ENCODE results near the gene FAM13A. TPM values are rescaled to one million over a fixed set of nuclear protein-coding genes. Genes with fewer than 3 reads are reported as not detected.

FAM13A gene
- total and polyA plus RNA-seq, 9 of the 15 experiments (the other 6 are each of a cell fraction or from before 2014, with no cell fraction given) = 11.3 to 23.3 (median 14.7) TPM

GRCh38 chr4:88960576-88960975 is 96.4 kb downstream of the FAM13A start:
- intact Hi-C loops (cut with micrococcal nuclease) = no loop called here
- H3K9me3 ChIP-seq (replicated peaks; ENCODE audit: control insufficient read depth, insufficient read depth, low read depth, low read length) = no peaks in the 10 kb centered on the region
- no peaks in the 10 kb centered on the region for H3K9me1 ChIP-seq (ENCODE audit: control insufficient read depth, insufficient read depth, low read length)
- FAIRE-seq (no peak), DNase-seq (ENCODE audit: extremely low read depth in 1 of 4, low spot score in 3 of 4) (no peak), ATAC-seq (no peak)
- no CpG with 5 or more reads among the region's 1 CpG for WGBS (ENCODE audit: insufficient coverage, low coverage, missing lambda C conversion rate)
- no peaks in the 10 kb centered on the region for H4K20me1 ChIP-seq (replicated peaks; ENCODE audit: control insufficient read depth, insufficient read depth, low read length)
- H3K27me3 ChIP-seq (ENCODE audit: control insufficient read depth in 2 of 2, insufficient read depth in 2 of 2, low read length in 2 of 2) = no peaks in the 10 kb centered on the region
- H3K36me3 ChIP-seq (ENCODE audit: control insufficient read depth, insufficient read depth, low read length) = no peaks in the 10 kb centered on the region
- no peak for TF ChIP-seq FOXA1 (IDR thresholded peaks at IDR 0.05; ENCODE audit: borderline replicate concordance)
- TF ChIP-seq ZFP91 (CRISPR knock-in tag; IDR thresholded peaks at IDR 0.05) = no peak
- TF ChIP-seq KLF1 (tag; IDR thresholded peaks at IDR 0.05) = no peak
- TF ChIP-seq ZNF75A (CRISPR knock-in tag; IDR thresholded peaks at IDR 0.05) = no peak
- no peak for TF ChIP-seq HMGXB4 (CRISPR knock-in tag; IDR thresholded peaks at IDR 0.05)
- no peak for TF ChIP-seq ZNF174 (CRISPR knock-in tag; IDR thresholded peaks at IDR 0.05)
- TF ChIP-seq GTF3C2 (IDR thresholded peaks at IDR 0.05; ENCODE audit: borderline replicate concordance, extremely low read depth, insufficient read length) = no peak
- TF ChIP-seq PATZ1 (CRISPR knock-in tag; IDR thresholded peaks at IDR 0.05; ENCODE audit: borderline replicate concordance) = no peak
- no peak for TF ChIP-seq ZBTB7A (IDR thresholded peaks at IDR 0.05; ENCODE audit: borderline replicate concordance, control insufficient read depth, low read depth, low read length)
- TF ChIP-seq ZNF263 (CRISPR knock-in tag; IDR thresholded peaks at IDR 0.05; ENCODE audit: borderline replicate concordance) = no peak
- TF ChIP-seq PML (IDR thresholded peaks at IDR 0.05; ENCODE audit: low read length) = no peak
- TF ChIP-seq NUFIP1 (IDR thresholded peaks at IDR 0.05; ENCODE audit: partially characterized antibody) = no peak
- TF ChIP-seq SRSF9 (IDR thresholded peaks at IDR 0.05; ENCODE audit: borderline replicate concordance, low read depth, low read length) = no peak
- no peak for TF ChIP-seq ZBTB1 (CRISPR knock-in tag; IDR thresholded peaks at IDR 0.05; ENCODE audit: borderline replicate concordance, low read depth)
- H3K27ac ChIP-seq (ENCODE audit: extremely low read depth, low read depth, low read length) = no peak overlapping the region
- CTCF ChIA-PET (ENCODE audit: low intra/inter-chr PET ratio) = no interaction called here
- in situ Hi-C loops (cut with MboI) = no loop called here
- no TSS peak for BruUV-seq (replicated peaks)
- no peak overlapping the region for H2AFZ ChIP-seq (ENCODE audit: low read depth, low read length)
- H3K9ac ChIP-seq (ENCODE audit: insufficient read depth in 1 of 2, low read depth in 2 of 2, low read length in 2 of 2) = no peak overlapping the region
- POLR2A ChIA-PET = no interaction called here
- H3K4me1 ChIP-seq (replicated peaks in 1 of 2; ENCODE audit: control insufficient read depth in 2 of 2, insufficient read depth in 2 of 2, low read length in 2 of 2) = no peaks in the 10 kb centered on the region; a peak in 3 of 5 replicates
- no peaks in the 10 kb centered on the region for H3K79me2 ChIP-seq (ENCODE audit: control insufficient read depth, insufficient read depth, low read length)
- H3K4me2 ChIP-seq (ENCODE audit: insufficient read depth, low read length) = no peak overlapping the region
- H3K4me3 ChIP-seq = no peak overlapping the region

Measured in K562 (cell line).